GM19452 (cell line): ENCODE data around the gene MTX1.
"Not testable (repeated sequence)": the region's sequence is repeated elsewhere in the genome, so short reads cannot be mapped to it uniquely, and the experiment has no call there.

Experiments
- ATAC-seq: cut with Tn5 transposase; IDR thresholded peaks from one replicate; pipeline ENCODE4 v1.9.1; 2021; ENCODE audit not compliant: unreplicated experiment

MTX1 gene

GRCh38 chr1:155208541-155209311 lies at the start of gene MTX1:
TSS of gene MTX1 (plus strand) at chr1:155208695. CDS start at chr1:155208805, 110 bp downstream.
- ATAC-seq = peak; percentile 72

- no peak for ATAC-seq
Measured at GRCh38 chr1:155158991-155159390, 49.5 kb upstream of the MTX1 start.

GRCh38 chr1:155160128-155160527 lies 48.4 kb upstream of the MTX1 start:
- no peak for ATAC-seq

- not testable (repeated sequence) for ATAC-seq
Measured at GRCh38 chr1:155162631-155163030, 45.9 kb upstream of the MTX1 start.

- not testable (repeated sequence) for ATAC-seq
Measured at GRCh38 chr1:155163785-155164184, 44.7 kb upstream of the MTX1 start.

GRCh38 chr1:155164625-155165024 lies 43.9 kb upstream of the MTX1 start:
- not testable (repeated sequence) for ATAC-seq

- no peak for ATAC-seq
Measured at GRCh38 chr1:155166051-155166470, 42.4 kb upstream of the MTX1 start.

GRCh38 chr1:155166471-155167165 lies 41.9 kb upstream of the MTX1 start:
- no peak for ATAC-seq

- no peak for ATAC-seq
Measured at GRCh38 chr1:155167166-155168104, 41.1 kb upstream of the MTX1 start.

GRCh38 chr1:155168105-155168445 lies 40.4 kb upstream of the MTX1 start:
- ATAC-seq = not testable (repeated sequence)

GRCh38 chr1:155168456-155169210 lies 39.9 kb upstream of the MTX1 start:
- ATAC-seq = no peak

GRCh38 chr1:155169541-155169940 lies 39.0 kb upstream of the MTX1 start:
- no peak for ATAC-seq

GRCh38 chr1:155170101-155170785 lies 38.3 kb upstream of the MTX1 start:
- no peak for ATAC-seq

GRCh38 chr1:155170806-155171205 lies 37.7 kb upstream of the MTX1 start:
- ATAC-seq = no peak

GRCh38 chr1:155171836-155172731 lies 36.4 kb upstream of the MTX1 start:
- no peak for ATAC-seq

- peak; percentile 71 for ATAC-seq
Measured at GRCh38 chr1:155172732-155173477, 35.6 kb upstream of the MTX1 start, which contains the start of gene KRTCAP2. TSS of gene KRTCAP2 (minus strand) at chr1:155173304. CDS start at chr1:155173224, 80 bp downstream.

GRCh38 chr1:155173478-155174323 lies 34.8 kb upstream of the MTX1 start, which contains the start of gene TRIM46:
TSS of gene TRIM46 (plus strand) at chr1:155173849. CDS start at chr1:155173967, 118 bp downstream.
- ATAC-seq = no peak
